Activated T-helper 2 cell treated with anti-CD3 and anti-CD28 coated beads, Interferon-gamma antibody, Interleukin-2, Interleukin-4, amounts not matched to agents 10 μg/mL and 5 μg/mL and 100 μg/mL, durations not matched to agents 14 hours and 24 hours and 36 hours (primary cell): ENCODE data around the gene DNAJC7. TPM values are rescaled to one million over a fixed set of nuclear protein-coding genes. Genes with fewer than 3 reads are reported as not detected.

Experiments
- DNase-seq: peaks from one replicate; pipeline ENCODE4 v3.0.0; 2021; ENCODE audit warnings: low spot score
- H3K27ac Mint-ChIP-seq: one replicate; pipeline ENCODE4 v1.8.0; 2021; ENCODE audit warnings: mixed read lengths
- H3K27me3 Mint-ChIP-seq: one replicate; pipeline ENCODE4 v1.8.0; 2021; ENCODE audit warnings: low read depth, mixed read lengths
- H3K36me3 Mint-ChIP-seq: one replicate; pipeline ENCODE4 v1.8.0; 2021; ENCODE audit warnings: low read depth, mixed read lengths
- H3K4me1 Mint-ChIP-seq: one replicate; pipeline ENCODE4 v1.8.0; 2021; ENCODE audit warnings: low read depth, mixed read lengths
- H3K4me3 Mint-ChIP-seq: one replicate; pipeline ENCODE4 v1.8.0; 2021; ENCODE audit warnings: low read depth, mild to moderate bottlenecking, moderate library complexity, mixed read lengths
- H3K9me3 Mint-ChIP-seq: one replicate; pipeline ENCODE4 v1.8.0; 2021; ENCODE audit warnings: mixed read lengths
- intact Hi-C: fragments of 100-400 bp; cut with micrococcal nuclease; formaldehyde crosslinking; loops from one replicate; pipeline ENCODE4 v1.15.1; 2023
- total RNA-seq: library from RNA; stranded (reverse); gene quantifications from 2 replicates; pipeline ENCODE4 v1.2.3, GENCODE V29; 2022

DNAJC7 gene
- total RNA-seq, 1 donor from 2014 or later = 115 TPM

DNA sequence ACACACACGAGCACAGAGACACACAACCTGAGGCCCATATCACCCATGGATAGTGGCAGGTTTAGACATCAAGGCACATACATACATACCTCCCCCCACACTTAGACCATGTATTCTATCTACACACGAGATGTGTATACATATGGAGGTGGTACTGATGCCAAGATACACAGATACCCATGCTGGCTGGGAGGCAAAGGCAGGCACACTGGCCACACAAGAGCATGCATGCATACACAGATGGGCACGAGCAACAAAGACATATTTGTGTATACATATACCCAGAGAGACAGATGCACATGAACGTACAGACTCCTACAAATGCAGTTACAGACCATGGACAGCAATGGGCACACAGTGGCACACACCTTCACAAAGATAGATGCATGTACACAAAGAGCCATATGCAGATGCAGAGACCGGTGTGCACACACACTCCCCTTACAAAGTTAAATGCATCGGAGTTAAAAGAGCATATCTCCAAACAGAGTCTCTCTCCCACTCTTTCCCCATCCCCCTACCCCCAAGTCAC, 35.2 kb upstream of the DNAJC7 start:
- Mint-ChIP-seq H3K36me3 (no peaks in the 10 kb centered on the region), H3K9me3 (no peaks in the 10 kb centered on the region), H3K27me3 (peaks cover 58% of the 10 kb centered on the region), H3K4me1 (peaks cover 4% of the 10 kb centered on the region), H3K4me3 (no peak overlapping the region), H3K27ac (no peak overlapping the region)
- no peak for DNase-seq
- intact Hi-C loops = no loop called here

DNA sequence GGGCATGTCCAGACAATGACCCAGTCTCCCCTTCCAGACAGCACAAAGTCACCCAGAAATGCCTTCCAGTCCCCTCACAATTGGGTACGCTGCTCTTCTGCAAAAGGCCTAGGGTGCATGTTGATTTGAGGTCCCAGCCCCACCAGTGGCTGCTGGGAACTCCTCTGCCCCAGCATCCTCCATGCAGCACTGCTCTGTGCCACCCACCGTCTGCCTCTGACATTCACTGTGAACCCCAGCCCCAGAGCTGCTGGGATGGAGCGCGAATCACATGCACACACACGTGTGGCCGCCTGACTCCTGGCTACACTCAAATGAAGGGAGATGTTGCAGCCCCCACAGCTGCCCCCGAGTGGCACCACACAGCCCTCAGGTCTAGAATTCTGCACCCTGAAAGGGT, 34.4 kb upstream of the DNAJC7 start:
- Mint-ChIP-seq H3K4me3 (peak overlapping the region; percentile 14), H3K36me3 (no peaks in the 10 kb centered on the region), H3K4me1 (peaks cover 4% of the 10 kb centered on the region), H3K27me3 (peaks cover 58% of the 10 kb centered on the region), H3K27ac (no peak overlapping the region), H3K9me3 (no peaks in the 10 kb centered on the region)
- DNase-seq = no peak
- intact Hi-C loops = no loop called here

DNA sequence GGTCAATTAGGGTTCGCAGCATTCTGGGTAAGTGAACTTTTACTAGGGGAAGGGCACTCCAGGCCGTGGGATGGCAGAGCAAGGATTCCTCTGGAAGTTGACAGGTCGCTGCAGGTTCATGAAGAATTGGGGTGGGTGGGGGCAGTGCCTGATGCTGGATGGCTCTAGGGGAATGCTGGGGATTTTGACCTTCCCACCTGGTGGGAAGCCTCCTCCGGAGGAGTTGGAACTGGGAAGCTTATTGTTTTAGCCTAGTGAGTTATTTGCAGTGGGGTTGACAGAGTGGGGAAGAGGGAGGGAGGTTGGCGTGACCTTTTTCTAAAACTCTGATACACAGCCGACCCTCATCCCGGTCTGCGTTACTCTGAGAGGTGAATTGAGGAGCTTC, 33.8 kb upstream of the DNAJC7 start:
- Mint-ChIP-seq H3K36me3 (no peaks in the 10 kb centered on the region), H3K4me3 (peak overlapping the region; percentile 63), H3K27me3 (peaks cover 58% of the 10 kb centered on the region), H3K9me3 (no peaks in the 10 kb centered on the region), H3K4me1 (peaks cover 4% of the 10 kb centered on the region), H3K27ac (no peak overlapping the region)
- no peak for DNase-seq
- intact Hi-C loops = no loop called here

DNA sequence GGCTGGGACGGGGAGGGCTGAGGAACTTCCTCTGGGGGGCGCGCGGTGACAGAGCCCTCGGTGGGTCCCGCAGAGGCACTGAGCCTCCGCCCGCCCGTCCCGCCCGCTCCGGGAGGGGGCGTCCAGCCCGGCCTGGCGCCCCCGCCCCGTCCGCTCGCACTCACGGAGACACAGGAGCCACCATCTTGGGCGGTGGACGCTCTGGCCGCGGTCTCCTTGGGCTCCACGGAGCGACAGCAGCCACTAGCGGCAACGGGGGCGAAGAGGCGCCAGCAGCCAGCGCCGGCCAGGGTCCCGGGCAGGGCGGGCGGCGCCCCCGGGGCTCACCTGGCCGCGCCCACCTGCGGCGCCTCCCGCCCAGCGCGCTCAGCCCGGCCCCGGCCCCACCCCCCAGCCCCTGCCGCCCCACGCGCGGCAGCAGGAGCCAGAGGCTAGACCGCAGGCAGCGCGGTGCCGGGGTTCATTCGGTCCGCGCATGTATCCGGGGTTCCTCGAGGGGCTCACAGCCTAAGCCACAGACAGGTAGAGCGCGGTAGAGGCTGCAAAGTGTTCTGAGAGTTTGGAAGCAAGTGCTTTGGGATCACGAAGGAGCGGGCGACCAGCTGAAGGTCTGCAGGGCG, 33.3 kb upstream of the DNAJC7 start, which contains the start of gene C17orf113:
C17orf113 (minus strand) TSS at position 209 of the 620 bp plus-strand sequence. CDS start 7,225 bp downstream, outside the sequence.
- H3K9me3 Mint-ChIP-seq = no peaks in the 10 kb centered on the region
- H3K4me1 Mint-ChIP-seq = peaks cover 4% of the 10 kb centered on the region
- H3K27me3 Mint-ChIP-seq = peaks cover 60% of the 10 kb centered on the region
- H3K4me3 Mint-ChIP-seq = peak within 1 kb of the TSS; percentile 63
- intact Hi-C loops = no loop called here
- no peaks in the 10 kb centered on the region for H3K36me3 Mint-ChIP-seq
- H3K27ac Mint-ChIP-seq = no peak within 1 kb of the TSS
- no peak for DNase-seq

DNA sequence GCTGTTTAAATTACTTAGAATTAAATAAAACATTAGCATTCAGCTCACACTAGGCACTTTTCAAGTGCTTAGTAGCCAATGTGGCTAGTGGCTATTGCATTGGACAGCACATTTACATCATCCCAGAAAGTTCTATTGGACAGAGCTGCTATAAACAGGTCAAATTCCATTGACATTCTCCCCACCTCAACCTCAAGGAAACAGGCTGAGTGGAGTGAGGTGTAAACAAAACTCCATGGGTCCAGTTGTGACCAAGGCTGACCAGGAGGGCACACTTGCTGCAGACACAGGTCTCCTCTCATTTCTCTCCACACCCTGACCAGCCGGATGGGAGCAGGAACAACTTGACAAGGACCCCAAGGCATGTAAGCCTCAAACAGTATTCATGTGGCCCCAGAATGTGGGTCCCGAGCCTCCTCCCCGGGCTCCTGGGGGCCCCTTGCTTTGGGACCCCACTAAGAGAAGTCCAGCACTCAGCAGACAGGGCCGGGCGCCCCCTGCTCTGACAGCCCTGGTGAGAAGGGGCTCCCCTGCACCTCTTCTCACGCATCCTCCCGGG, 32.7 kb upstream of the DNAJC7 start:
- Mint-ChIP-seq H3K27me3 (peaks cover 58% of the 10 kb centered on the region), H3K4me1 (peaks cover 4% of the 10 kb centered on the region)
- intact Hi-C loops = no loop called here

DNA sequence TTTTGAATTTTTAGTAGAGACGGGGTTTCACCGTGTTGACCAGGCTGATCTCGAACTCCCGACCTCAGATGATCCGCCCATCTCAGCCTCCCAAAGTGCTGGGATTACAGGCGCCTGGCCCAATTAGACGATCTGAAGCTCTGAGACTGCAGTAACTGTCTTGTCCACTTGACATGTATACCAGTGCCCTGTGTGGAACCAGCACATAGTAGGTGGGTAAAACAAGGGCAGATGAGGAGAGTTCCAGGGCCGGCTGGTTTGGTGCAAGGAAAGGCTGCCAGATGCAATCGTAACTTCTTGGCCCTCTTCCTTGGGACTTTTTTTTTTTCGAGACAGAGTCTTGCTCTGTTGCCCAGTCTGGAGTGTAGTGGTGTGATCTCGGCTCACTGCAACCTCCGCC, 30.1 kb upstream of the DNAJC7 start:
- intact Hi-C loops = no loop called here
- no peak overlapping the region for H3K27ac Mint-ChIP-seq
- peaks cover 4% of the 10 kb centered on the region for H3K4me1 Mint-ChIP-seq
- H3K27me3 Mint-ChIP-seq = peaks cover 39% of the 10 kb centered on the region
- H3K4me3 Mint-ChIP-seq = no peak overlapping the region
- H3K36me3 Mint-ChIP-seq = no peaks in the 10 kb centered on the region
- no peak for DNase-seq
- no peaks in the 10 kb centered on the region for H3K9me3 Mint-ChIP-seq

More for the DNA sequence above, 32.7 kb upstream of the DNAJC7 start:
- Mint-ChIP-seq H3K27ac (no peak overlapping the region), H3K36me3 (no peaks in the 10 kb centered on the region), H3K9me3 (no peaks in the 10 kb centered on the region), H3K4me3 (peak overlapping the region; percentile 60)
- no peak for DNase-seq

DNA sequence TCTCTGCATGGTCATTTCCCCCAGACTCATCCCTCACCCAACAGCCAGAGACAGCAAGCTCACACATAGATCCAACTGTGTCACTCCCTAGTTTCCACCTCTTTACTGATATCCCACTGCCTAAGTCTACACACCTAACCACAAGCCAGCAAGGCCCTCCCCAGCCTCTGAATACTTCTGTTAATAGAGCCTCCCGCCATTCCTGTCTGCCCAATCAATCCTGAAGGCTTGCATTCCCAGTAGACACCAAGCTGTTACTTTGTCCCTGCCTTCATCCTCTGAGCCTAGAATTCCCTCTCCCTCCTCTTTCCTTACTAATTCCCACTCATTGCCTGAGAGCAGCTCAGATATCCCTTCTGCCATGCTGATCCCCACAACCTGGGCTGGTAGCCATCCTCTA, 28.5 kb upstream of the DNAJC7 start:
- H3K9me3 Mint-ChIP-seq = no peaks in the 10 kb centered on the region
- no peak for DNase-seq
- H3K4me3 Mint-ChIP-seq = no peak overlapping the region
- peaks cover under 1% of the 10 kb centered on the region for H3K4me1 Mint-ChIP-seq
- peaks cover 22% of the 10 kb centered on the region for H3K27me3 Mint-ChIP-seq
- intact Hi-C loops = no loop called here
- no peak overlapping the region for H3K27ac Mint-ChIP-seq
- H3K36me3 Mint-ChIP-seq = no peaks in the 10 kb centered on the region

DNA sequence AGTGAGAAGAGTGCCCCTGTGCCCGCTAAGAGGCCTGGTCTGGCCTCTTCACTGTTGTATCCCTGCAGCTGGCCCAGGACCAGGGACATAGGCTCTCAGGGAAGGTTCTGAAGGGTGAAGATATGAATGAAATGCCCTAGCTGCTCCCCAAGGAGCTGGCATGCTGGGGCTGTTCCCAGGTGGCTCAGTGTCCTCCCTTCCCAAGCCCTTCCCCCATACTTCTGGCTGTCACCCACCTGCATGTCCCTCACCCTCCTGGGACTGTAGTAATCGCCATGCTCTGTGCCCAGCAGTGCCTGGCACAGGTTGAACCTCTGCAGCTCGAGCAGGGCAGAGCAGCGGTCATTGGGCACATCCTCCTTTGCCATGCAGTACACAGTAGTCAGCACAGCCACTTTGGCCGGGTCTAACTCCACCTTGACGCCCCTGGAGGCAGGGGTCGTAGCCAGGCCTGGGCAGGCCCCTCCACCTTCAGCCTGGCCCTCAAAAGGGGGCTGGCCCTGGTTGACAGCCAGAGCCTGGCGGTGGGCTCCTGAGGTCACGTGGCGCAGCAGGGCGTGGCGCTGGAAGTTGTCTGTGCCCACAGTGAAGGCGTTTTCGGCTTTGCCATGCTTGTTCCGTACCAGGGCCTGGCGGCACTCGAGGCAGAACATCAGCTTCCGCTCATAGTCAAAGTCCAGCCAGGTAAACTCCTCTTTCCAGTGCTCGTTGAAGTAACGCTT, 25.5 kb upstream of the DNAJC7 start:
- Mint-ChIP-seq H3K27ac (no peak overlapping the region), H3K4me3 (no peak overlapping the region), H3K4me1 (no peaks in the 10 kb centered on the region), H3K36me3 (no peaks in the 10 kb centered on the region), H3K27me3 (peaks cover 1% of the 10 kb centered on the region), H3K9me3 (no peaks in the 10 kb centered on the region)
- intact Hi-C loops = no loop called here
- DNase-seq = no peak

DNA sequence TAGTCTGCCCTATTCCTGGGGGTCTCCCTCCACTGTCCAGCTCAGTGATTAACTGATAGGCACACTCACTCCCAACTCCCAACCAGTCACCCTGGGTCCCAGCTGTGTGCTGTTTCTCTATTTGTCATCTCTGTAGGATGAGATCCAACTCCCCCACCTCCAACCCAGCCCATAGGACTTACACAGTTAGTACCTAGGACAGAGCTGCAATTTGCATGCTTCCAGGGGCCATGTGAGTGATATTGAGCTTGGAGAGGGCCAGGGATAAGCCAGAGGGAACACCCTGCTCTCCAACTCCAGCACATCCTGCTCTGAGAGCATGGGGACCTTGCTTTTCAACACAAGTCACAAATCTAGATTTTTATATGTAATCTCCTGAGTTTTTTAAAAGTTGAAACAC, 24.4 kb upstream of the DNAJC7 start:
- H3K36me3 Mint-ChIP-seq = no peaks in the 10 kb centered on the region
- H3K9me3 Mint-ChIP-seq = no peaks in the 10 kb centered on the region
- H3K4me3 Mint-ChIP-seq = no peak overlapping the region
- H3K4me1 Mint-ChIP-seq = no peaks in the 10 kb centered on the region
- no peak for DNase-seq
- peaks cover 1% of the 10 kb centered on the region for H3K27me3 Mint-ChIP-seq
- intact Hi-C loops = no loop called here
- no peak overlapping the region for H3K27ac Mint-ChIP-seq

DNA sequence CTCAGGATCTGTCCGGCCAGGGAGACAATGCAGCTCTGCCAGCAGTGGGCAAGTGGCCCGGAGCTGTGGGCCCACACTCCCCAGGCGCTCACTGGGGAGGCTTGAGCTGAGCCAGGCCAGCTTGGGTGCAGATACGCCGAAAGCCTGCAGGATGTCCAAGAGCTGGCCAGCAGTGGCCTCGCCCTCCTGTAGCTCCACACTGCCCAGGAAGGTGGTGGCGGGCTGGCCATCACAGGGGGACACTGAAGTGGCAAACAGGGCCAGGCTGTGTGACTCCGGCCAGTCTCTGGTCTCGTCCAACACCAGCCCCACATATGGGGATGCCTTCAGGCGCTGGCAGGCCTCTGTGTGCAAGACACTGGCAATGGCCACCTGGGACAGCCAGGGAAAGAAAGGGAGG, 23.6 kb upstream of the DNAJC7 start:
- no peak overlapping the region for H3K27ac Mint-ChIP-seq
- intact Hi-C loops = no loop called here
- H3K4me1 Mint-ChIP-seq = no peaks in the 10 kb centered on the region
- no peaks in the 10 kb centered on the region for H3K36me3 Mint-ChIP-seq
- peaks cover under 1% of the 10 kb centered on the region for H3K27me3 Mint-ChIP-seq
- no peak for DNase-seq
- no peak overlapping the region for H3K4me3 Mint-ChIP-seq
- no peaks in the 10 kb centered on the region for H3K9me3 Mint-ChIP-seq

DNA sequence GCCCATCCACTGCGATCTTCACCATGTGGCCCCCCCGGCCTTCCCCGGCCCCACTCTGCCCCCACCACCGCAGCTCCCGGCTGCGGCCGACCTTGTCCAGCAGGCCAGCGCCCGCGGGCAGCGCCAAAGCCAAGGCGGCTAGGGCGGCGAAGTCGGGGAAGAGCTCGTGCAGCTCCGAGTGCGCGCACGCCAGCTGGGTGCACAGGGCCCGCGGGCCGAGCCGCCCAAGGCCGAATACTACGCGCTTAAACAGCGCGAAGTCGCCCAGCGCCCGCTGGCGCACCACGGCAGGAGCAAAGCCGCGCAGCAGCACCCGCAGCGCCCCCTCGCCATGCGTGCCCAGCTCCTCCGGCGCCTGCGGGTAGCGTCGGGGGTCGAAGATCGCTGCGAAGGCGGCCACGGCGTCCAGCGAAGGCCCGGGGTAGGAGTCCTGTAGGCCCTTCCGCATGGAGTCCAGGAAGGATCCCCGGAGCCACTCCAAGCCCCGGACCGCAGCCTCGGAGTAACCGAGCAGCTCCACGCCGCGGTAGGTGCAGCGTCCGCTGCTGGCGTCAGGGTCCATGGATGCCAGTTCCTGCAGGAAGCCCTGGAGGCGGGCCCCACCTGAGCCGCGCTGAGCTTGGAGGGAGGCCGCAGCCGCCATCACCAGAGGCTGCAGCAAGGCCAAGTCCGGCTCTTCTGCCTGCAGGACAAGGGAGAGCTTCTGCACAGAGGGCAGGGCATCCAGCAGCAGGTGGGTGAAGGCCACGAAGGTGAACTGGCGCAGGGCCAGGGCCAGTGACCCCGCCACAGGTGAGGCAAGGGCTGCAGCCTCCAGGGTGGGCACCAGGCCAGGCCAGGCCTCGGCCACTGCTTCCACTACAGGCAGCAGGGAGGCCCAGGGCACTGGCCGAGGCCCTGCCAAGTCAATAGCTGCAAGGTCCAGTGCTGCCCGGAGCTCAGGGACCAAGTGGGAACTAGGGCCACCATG, 22.8 kb upstream of the DNAJC7 start:
- Mint-ChIP-seq H3K36me3 (no peaks in the 10 kb centered on the region), H3K4me1 (no peaks in the 10 kb centered on the region), H3K4me3 (no peak overlapping the region), H3K27ac (no peak overlapping the region), H3K27me3 (no peaks in the 10 kb centered on the region), H3K9me3 (no peaks in the 10 kb centered on the region)
- DNase-seq = no peak
- intact Hi-C loops = no loop called here

DNA sequence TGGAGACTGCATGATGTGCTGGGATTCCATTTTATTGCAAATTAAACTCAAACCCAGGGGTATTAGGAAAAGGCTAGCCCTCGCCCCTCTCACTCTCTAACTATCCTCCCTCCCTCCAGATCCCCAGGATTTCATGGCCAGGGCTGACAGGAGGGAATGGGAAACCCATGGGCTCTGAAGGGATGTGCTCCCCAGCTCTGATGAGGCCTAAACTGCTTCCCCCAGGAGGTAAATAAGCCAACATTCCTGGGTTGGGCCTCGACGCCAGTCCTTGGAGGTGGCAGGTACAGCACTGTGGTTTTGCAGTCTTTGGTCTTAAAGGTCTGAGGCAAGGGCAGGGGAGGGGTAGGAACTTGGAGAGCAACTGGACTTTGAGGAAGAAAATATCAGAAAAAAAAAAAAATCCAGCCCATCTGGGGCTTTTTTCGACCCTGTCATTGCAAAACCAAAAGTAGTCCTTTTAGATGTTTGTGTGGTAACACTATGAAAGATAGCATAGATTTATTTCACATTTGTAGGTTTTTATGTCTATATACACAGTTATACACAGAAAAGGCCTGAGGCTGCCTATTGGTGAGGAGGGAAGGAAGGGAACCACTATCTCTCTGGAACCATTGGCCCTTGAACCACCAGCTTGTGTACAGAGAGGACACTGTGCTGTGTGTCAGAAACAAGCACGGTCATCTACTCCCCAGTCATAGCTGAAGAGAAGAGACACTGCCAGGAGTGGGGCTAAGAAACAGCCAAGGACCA, 21.2 kb upstream of the DNAJC7 start:
- Mint-ChIP-seq H3K27ac (no peak overlapping the region), H3K4me3 (no peak overlapping the region), H3K27me3 (peaks cover 3% of the 10 kb centered on the region), H3K4me1 (peaks cover 6% of the 10 kb centered on the region), H3K36me3 (no peaks in the 10 kb centered on the region), H3K9me3 (no peaks in the 10 kb centered on the region)
- intact Hi-C loops = no loop called here
- no peak for DNase-seq
